Measurements from ENCODE around the gene EFNA5.
A peak's percentile ranks its signal among the peaks of the same experiment; 100 is the strongest.

The EFNA5 gene

DNA sequence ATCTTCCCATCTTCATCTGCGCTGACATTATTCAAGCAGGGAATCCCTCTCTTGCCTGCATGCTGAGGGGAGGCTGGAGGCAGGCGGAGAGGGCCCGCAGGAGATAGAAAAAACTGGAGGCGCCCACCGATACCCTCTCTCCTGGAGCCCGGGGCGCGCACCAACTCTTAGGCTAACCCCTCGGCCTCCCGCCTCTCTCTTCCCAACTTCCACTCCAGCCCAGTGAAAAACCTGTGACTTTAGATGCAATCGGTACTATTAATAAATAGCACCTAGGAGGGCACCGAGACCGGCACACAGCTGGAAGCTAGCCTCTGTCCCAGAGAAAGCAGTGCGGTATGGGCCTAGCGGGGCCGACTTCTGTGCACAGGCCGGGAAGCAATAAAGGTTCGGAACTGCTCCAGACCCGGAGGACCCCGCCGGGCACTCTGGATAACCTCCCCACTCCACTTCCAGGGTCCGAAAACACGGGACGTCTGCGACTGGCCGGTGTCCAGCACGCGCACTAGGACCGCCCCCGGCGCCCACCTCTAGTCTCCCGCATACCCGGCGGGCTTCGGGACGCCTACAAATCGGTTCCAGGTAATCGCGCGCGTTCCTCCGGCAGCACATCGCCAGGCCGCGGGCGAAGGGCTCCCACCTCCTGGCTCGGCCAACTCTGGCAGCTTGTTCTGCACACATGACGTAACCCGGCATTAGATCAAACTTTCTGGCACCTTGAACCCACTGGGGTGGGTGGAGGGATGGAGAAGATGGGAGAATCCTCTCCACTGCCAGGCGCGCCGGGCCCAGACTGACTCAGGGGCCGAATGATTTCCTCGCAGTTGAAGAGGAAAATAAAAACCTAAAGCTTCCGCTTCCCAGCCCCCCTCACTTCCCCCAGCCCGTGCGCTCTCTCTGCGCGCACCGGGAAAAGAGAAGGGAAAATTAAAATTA lies 1.4 kb downstream of the EFNA5 start:
- H3K4me3 ChIP-seq (ENCODE audit: low read depth, low read length), result peak overlapping the region; percentile 66
- peak; percentile 38 for DNase-seq (ENCODE audit: low read depth, low spot score)
- in situ Hi-C loops (cut with HindIII; ENCODE audit: low sequenced_read_pairs), result no loop called here
- TF ChIP-seq, protein P1, sequence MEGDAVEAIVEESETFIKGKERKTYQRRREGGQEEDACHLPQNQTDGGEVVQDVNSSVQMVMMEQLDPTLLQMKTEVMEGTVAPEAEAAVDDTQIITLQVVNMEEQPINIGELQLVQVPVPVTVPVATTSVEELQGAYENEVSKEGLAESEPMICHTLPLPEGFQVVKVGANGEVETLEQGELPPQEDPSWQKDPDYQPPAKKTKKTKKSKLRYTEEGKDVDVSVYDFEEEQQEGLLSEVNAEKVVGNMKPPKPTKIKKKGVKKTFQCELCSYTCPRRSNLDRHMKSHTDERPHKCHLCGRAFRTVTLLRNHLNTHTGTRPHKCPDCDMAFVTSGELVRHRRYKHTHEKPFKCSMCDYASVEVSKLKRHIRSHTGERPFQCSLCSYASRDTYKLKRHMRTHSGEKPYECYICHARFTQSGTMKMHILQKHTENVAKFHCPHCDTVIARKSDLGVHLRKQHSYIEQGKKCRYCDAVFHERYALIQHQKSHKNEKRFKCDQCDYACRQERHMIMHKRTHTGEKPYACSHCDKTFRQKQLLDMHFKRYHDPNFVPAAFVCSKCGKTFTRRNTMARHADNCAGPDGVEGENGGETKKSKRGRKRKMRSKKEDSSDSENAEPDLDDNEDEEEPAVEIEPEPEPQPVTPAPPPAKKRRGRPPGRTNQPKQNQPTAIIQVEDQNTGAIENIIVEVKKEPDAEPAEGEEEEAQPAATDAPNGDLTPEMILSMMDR (IDR thresholded peaks at IDR 0.05; ENCODE audit: low read depth, low read length), result no peak

DNA sequence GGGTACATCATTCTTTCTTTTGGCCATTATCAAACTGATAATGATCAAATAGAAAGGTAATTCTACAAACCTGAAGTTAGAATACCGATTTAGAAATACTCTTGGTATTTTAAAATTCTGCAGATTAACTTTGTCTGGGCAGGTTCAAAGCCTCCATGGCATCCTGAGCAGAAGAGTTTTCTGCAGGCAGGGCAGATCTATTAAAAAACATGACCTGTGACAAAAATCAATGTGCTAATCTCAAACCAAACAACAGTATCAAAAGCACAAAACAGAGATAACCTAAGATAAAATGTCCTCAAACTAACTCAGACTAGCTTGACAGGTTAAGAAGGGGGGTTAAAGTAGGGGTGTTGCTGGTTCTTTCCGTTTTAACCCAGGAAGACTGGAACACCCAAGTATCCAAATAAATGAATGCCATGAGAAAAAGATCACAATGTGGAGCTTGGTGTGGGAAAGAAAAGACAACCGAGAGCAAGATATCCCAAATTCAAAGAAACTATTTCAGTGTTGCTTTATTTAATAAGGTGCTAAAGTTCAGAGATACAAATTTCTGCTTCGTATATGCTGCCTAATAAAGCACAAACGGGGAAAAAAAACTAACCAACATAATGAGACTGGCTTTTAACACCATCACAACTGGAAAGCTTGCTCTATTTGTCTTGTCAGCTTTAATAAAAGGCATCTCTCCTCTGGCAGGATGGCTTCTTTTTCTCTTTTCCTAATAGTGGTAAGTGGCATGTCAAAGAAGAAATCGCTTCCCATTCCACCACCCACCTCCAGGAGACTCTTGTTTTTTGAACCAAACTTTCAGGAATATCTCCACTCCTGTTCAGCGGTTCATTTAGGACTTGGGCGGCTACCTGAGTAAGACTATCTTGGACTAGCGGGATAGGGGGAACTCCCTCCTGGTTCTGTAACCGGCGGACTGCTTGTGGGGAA lies 2.3 kb downstream of the EFNA5 start:
- TF ChIP-seq, protein P1 (IDR thresholded peaks at IDR 0.05; ENCODE audit: low read depth, low read length), result no peak
- in situ Hi-C loops (cut with HindIII; ENCODE audit: low sequenced_read_pairs), result no loop called here
- peak; percentile 14 for DNase-seq (ENCODE audit: low read depth, low spot score)
- peak overlapping the region; percentile 66 for H3K4me3 ChIP-seq (ENCODE audit: low read depth, low read length)

- no peak for DNase-seq (ENCODE audit: low read depth, low spot score)
- in situ Hi-C loops (cut with HindIII; ENCODE audit: low sequenced_read_pairs), result no loop called here
- no peak overlapping the region for H3K4me3 ChIP-seq (ENCODE audit: low read depth, low read length)
- TF ChIP-seq, protein P1 (IDR thresholded peaks at IDR 0.05; ENCODE audit: low read depth, low read length), result no peak
Observed at GRCh38 chr5:107666051-107666655, 4.6 kb downstream of the EFNA5 start.

DNA sequence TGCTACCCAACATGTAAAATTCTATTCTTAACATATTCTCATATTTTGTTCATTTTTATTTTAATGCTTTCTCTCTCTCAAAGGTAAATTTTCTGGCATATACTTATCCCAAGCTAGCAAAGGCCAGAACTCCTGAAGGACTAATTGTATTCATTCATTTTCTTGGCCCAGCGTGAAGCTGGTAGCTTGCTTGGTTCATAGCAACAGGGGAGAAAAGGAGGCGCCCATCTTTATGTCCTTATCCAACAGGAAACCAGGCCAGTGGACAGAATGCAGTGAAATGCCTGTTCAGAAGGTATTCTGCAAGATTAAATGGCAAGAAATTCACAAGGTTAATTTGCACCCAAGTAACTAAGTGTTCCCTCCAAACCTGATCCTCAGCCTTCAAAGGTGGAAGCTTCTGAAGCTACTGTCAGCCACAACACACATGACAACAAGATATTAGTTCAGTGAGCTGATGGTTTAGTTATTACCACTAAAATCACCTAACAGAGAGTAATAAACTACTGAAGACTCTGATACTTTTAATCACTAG lies 5.6 kb downstream of the EFNA5 start:
- TF ChIP-seq, protein P1 (IDR thresholded peaks at IDR 0.05; ENCODE audit: low read depth, low read length), result no peak
- no peak for DNase-seq (ENCODE audit: low read depth, low spot score)
- H3K4me3 ChIP-seq (ENCODE audit: low read depth, low read length), result no peak overlapping the region
- in situ Hi-C loops (cut with HindIII; ENCODE audit: low sequenced_read_pairs), result no loop called here

DNA sequence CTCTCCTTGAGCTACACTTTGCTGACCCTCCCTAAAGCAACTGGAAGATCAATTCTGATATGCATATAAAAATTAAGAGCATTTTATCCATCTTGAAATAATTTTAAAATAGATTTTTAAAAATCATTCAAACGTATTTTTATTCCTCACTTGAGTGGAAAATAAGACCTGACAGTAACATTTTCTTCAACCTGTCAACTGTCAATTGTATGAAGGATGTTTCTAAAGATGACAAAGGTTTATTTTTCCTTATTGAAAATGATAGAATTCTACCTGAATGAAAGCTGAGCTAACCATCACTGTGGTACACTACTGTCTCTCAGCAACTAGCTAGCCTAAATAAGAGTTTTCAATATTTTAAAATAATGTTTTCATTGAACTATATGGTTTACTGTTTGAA lies 7.0 kb downstream of the EFNA5 start:
- no peak overlapping the region for H3K4me3 ChIP-seq (ENCODE audit: low read depth, low read length)
- in situ Hi-C loops (cut with HindIII; ENCODE audit: low sequenced_read_pairs), result no loop called here
- no peak for DNase-seq (ENCODE audit: low read depth, low spot score)
- TF ChIP-seq, protein P1 (IDR thresholded peaks at IDR 0.05; ENCODE audit: low read depth, low read length), result no peak

DNA sequence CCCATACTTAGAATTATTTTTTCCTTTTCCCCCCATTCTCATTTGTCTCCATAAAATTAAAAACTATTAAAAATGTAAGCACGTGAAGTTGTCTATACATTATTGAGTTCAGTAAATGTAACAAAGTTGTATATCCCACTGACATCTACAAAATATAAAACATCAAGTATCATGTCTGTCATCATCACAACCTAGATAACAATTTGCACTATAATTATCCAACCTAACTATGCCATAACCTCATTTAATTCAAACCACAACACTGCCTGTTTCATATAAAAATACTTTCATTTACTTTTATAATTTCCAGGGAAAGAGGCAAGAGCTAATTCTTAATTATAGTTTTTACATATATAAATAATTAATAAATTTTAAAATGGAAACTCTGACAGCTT lies 9.1 kb downstream of the EFNA5 start:
- DNase-seq (ENCODE audit: low read depth, low spot score), result no peak
- no peak overlapping the region for H3K4me3 ChIP-seq (ENCODE audit: low read depth, low read length)
- TF ChIP-seq, protein P1 (IDR thresholded peaks at IDR 0.05; ENCODE audit: low read depth, low read length), result no peak
- in situ Hi-C loops (cut with HindIII; ENCODE audit: low sequenced_read_pairs), result no loop called here
